Mesodermal cell (in vitro differentiated cells): ENCODE data around the gene TC2N.

Experiments
- H3K27ac ChIP-seq: 2 replicates; pipeline ENCODE4 v1.7.0; 2013; ENCODE audit warnings: mild to moderate bottlenecking, low read depth, low read length, moderate library complexity; ENCODE audit not compliant: severe bottlenecking
- H3K36me3 ChIP-seq: 2 replicates; pipeline ENCODE4 v1.7.1; 2013; ENCODE audit warnings: mild to moderate bottlenecking, low read length, moderate library complexity; ENCODE audit not compliant: control insufficient read depth, insufficient read depth
- H3K4me1 ChIP-seq: one replicate; pipeline ENCODE4 v1.7.1; 2013; ENCODE audit warnings: mild to moderate bottlenecking, low read length; ENCODE audit not compliant: insufficient read depth, control insufficient read depth, poor library complexity, severe bottlenecking
- H3K4me3 ChIP-seq: 2 replicates; pipeline ENCODE4 v1.7.0; 2013; ENCODE audit warnings: low read length, control low read depth, mild to moderate bottlenecking; ENCODE audit not compliant: insufficient read depth, poor library complexity, severe bottlenecking; ENCODE audit errors: extremely low read depth
- H3K9me3 ChIP-seq: 2 replicates; pipeline ENCODE4 v1.7.1; 2013; ENCODE audit warnings: mild to moderate bottlenecking, low read length, moderate library complexity; ENCODE audit not compliant: control insufficient read depth
- WGBS, 2 experiments: methylation state at CpG; one replicate each; pipeline ENCODE4 v1.1.5; 2013; ENCODE audit warnings: missing lambda C conversion rate in 2 of 2; ENCODE audit not compliant: insufficient coverage in 2 of 2; 5-methylcytosine and 5-hydroxymethylcytosine counted together

TC2N gene

DNA sequence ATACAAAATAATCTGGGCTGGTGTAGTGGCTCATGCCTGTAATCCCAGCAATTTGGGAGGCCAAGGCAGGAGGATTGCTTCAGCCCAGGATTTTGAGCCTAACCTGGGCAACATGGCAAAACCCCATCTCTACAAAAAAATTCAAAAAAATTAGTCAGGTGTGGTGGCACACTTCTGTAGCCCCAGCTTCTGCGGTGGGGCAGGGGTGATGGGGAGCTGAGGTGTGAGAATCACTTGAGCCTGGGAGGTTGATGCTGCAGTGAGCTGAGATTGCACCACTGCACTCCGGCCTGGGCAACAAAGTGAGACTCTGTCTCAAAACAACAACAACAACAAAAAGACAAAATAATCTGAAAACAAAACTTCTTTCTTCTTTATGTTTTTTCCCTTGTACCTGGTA, 66.0 kb downstream of the TC2N start:
- no peak overlapping the region for H3K4me3 ChIP-seq
- H3K36me3 ChIP-seq, result no peaks in the 10 kb centered on the region
- no peaks in the 10 kb centered on the region for H3K4me1 ChIP-seq
- no peak overlapping the region for H3K27ac ChIP-seq
- 100% methylated on average over 1 of the region's 2 CpGs for WGBS, 2 experiments
- H3K9me3 ChIP-seq, result peaks cover 7% of the 10 kb centered on the region

DNA sequence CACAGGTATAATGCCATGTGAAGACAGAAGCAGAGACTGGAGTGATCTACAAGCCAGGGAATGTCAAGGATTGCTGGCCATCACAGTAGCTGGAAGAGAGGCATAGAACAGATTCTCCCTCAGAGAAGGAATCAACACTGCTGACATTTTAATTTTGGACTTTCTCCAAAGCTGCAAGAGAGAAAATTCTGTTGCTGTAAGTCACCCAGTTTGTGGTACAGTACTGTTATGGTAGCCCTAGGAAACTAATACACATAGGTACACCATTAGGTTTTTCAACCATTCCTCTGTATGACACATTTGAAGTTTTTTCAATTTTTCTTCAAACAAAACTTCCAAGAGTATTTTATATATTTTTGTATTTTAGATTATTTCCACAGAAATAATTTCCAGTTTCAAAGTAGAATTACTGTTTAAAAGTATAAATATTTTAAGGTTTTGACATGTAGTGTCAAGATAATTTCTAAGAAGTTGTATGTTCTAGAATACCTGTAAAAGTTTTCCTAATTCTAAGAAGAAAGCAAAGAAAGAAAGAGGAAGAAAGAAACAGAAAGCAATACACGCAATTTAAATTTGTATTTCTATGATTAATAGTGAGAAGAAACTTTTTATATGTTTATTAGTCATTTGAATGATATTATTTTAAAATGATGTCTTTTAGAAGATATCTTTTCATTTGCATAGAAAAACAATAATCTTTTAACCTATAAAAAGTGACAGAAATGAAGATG, 70.6 kb downstream of the TC2N start:
- Histone ChIP-seq H3K4me3 (no peak overlapping the region), H3K36me3 (no peaks in the 10 kb centered on the region), H3K4me1 (no peaks in the 10 kb centered on the region), H3K9me3 (no peaks in the 10 kb centered on the region), H3K27ac (no peak overlapping the region)
- WGBS, 2 experiments, result no CpG with 5 or more reads among the region's 1 CpG

DNA sequence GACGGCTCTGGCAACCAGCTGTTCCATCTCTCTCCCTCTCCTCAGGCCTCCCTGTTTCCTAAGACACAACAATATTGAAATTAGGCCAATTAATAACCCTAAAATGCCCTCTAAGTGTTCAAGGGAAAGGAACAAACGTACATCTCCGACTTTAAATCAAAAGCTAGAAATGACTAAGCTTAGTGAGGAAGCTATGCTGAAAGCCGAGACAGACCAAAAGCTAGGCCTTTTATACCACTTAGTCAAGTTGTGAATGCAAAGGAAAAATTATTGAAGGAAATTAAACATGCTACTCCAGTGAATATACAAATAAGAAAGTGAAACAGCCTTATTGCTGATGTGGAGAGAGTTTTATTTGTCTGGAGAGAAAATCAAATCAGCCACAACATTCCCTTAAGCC, 73.6 kb downstream of the TC2N start:
- Histone ChIP-seq H3K4me1 (no peaks in the 10 kb centered on the region), H3K9me3 (no peaks in the 10 kb centered on the region), H3K27ac (no peak overlapping the region), H3K4me3 (no peak overlapping the region), H3K36me3 (no peaks in the 10 kb centered on the region)
- WGBS, 2 experiments, result no CpG with 5 or more reads among the region's 4 CpGs

DNA sequence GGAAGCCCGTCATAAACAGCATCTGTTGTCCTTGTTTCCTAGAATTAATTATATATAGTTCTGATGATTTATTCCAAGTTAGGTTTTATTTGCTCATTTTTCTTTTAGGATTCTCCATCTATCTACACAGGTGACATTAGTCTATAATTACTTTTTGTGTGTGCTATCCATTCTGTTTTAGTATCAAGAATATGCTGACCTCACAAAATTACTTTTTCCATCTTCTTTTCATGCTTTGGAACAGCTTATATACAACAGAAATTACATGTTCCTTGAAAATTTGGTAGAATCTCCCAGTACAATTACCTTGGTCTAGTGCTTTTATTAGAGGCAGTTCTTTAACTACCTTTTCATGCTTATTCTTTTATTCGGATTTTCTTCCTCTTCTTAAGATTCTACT, 81.1 kb downstream of the TC2N start:
- H3K4me3 ChIP-seq, result no peak overlapping the region
- H3K36me3 ChIP-seq, result no peaks in the 10 kb centered on the region
- no peaks in the 10 kb centered on the region for H3K9me3 ChIP-seq
- H3K27ac ChIP-seq, result no peak overlapping the region
- no CpG with 5 or more reads among the region's 2 CpGs for WGBS, 2 experiments
- no peaks in the 10 kb centered on the region for H3K4me1 ChIP-seq

DNA sequence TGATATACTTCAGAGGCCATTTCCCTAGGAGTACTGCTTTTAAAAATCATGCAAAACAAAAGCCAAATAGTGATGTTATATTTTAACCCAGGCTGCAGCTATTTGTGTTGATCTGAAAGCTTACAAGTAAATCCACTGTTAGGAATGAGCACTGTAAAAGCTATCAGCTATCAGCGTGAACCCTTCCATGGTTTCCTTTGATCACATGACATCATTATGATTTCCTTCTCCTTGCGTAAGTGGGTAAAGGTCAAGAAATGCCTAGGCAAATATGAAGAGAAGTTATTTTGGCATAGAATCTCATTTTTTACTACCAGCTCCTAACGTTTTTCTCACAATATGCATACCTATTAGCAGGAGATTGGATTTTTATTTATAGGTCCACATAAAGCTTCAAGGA, 86.9 kb downstream of the TC2N start:
- Histone ChIP-seq H3K36me3 (no peaks in the 10 kb centered on the region), H3K27ac (no peak overlapping the region), H3K9me3 (no peaks in the 10 kb centered on the region), H3K4me3 (no peak overlapping the region), H3K4me1 (no peaks in the 10 kb centered on the region)
- 60% methylated on average over 1 of the region's 3 CpGs; no CpG with 5 or more reads in 1 of the 2 experiments for whole genome bisulfite sequencing, 2 experiments

DNA sequence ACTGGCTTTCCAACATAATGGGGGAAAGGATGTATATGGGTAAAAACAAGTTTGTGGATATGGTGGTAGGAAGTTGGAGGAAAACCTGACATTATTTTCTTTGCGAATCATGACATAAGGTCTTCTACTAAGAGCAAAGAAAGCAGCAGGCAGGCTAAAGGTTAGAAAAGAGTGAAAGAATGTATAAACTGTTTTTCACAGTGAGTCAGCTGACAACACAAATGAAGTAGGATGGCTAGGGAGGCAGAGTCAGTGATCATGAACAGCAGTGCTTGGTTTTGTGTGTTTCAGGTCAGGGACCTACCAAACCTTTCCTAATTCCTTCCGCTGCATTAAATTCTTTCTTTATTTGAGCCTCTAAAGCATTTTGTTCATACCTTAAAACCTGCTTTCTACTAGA, 89.1 kb downstream of the TC2N start:
- WGBS, 2 experiments, result 86 to 100% methylated on average over 1 to 2 of the region's 2 CpGs
- H3K4me1 ChIP-seq, result no peaks in the 10 kb centered on the region
- H3K9me3 ChIP-seq, result no peaks in the 10 kb centered on the region
- H3K36me3 ChIP-seq, result no peaks in the 10 kb centered on the region
- no peak overlapping the region for H3K27ac ChIP-seq
- no peak overlapping the region for H3K4me3 ChIP-seq

DNA sequence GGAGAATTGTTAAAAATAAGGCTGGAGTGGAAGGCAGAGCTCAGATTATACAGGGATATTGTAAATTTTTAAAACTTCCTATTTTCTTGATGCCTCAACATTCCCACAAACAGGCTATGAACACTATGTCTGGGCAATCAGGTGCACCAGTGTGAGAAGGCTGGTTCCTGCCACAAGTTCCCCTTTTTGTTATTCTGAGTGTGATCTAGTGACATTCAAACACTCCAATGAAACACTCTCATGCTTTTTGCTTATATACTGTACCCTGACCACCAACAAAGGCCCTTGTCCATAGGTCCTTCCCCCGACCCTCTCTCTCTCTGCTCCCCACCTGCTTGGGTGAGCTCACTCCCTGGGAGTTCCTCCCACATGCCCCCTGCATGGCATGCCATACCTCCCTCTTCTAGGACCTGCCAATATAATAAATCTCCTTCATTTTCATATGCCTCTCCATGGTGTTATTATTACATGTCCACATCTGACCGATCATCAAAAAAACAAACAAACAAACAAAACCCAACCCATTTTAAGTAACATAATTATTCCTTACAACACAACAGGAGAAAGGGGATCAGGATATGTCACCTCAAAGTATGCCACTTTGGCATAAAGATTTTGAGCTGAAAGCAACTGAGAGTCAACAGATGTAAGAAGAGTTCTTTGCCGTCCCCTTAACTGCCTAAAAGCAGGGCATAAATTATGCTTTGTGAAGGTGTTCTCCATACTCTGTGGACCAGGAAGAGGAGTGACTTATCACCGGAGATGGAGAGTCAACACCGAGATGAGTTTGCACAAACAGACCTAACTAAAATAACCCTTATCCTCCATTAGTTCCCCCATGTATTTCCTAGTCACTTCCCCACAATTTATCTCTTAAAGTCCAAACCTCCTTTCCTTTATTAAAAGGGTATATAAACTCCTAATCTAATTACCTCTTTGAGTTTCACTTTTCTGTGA, 92.9 kb downstream of the TC2N start:
- no peak overlapping the region for H3K27ac ChIP-seq
- H3K9me3 ChIP-seq, result no peaks in the 10 kb centered on the region
- 95 to 96% methylated on average over 2 to 3 of the region's 5 CpGs for WGBS, 2 experiments
- H3K36me3 ChIP-seq, result no peaks in the 10 kb centered on the region
- H3K4me1 ChIP-seq, result no peaks in the 10 kb centered on the region
- H3K4me3 ChIP-seq, result no peak overlapping the region

DNA sequence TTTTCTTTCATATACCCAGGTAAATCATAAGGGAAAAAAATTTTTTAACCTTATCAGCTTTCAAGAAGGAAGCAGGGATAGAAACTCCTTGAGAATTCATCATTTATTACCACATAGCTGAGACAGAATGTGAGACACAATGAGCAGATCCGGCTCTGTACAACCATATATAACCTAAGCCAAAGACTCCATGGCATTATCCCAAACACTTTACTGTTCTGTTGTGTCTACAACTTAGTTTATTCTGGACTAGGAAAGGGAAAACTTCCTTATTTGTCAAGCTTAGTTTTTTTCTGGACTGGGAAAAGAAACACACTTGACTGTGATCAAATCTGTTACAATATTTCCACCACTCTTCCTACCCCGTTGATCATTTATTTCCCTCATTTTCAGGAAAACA, 97.2 kb downstream of the TC2N start:
- Histone ChIP-seq H3K9me3 (no peaks in the 10 kb centered on the region), H3K27ac (no peak overlapping the region), H3K4me3 (no peak overlapping the region), H3K4me1 (no peaks in the 10 kb centered on the region), H3K36me3 (no peaks in the 10 kb centered on the region)
- WGBS, 2 experiments, result no CpG with 5 or more reads among the region's 2 CpGs

DNA sequence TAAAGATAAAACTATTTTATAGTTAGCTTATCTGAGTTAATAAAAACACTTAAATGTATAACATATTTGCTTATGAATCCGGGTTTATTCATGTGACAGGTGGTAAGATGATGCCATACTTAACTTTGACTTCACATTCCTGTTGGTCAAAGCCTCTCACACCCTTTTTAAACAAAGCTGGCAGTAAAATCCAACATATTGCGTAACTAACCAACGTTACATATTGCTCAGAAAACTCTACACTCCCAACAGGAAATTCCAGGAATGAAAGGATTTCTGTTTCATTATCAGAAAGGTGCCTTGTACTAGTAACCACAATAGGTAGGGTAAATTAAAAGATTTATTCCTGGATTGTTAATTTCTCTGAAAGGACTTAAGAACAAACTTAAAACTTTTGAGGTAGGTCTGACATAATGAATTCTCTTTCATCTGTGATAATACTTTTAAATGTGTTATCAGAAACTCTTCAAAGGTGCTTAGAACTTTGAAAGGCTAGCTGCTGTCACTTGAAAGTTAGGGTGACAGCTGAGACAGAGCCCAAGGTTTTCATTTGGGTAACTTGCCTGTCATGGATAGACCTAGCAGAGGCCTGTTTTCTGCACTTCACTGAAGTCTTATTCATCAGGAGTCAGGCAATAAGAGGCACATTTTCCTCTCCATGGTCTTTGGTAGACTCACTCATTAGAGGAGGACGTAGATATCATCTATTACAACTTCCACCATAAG, 111.6 kb downstream of the TC2N start:
- 0 to 50% methylated on average over 1 to 2 of the region's 4 CpGs for WGBS, 2 experiments
- Histone ChIP-seq H3K9me3 (no peaks in the 10 kb centered on the region), H3K27ac (no peak overlapping the region), H3K36me3 (no peaks in the 10 kb centered on the region), H3K4me3 (no peak overlapping the region), H3K4me1 (no peaks in the 10 kb centered on the region)

DNA sequence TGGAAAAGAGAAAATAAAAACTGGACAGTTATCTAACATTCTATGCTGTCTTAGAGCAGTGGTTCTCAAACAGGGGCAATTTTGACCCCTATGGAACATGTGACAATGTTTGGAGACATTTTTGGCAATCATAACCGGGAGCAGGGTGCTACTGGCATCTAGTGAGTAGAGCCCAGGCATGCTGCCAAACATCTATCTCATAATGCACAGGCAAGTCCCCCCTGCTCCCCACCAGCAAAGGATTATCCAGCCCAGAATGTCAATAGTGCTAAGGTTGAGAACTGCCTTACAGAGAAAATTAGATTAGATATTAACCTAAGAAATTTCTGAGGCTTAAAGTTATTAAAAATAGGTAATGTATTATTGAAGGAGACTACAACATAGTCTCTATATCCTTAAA, 112.5 kb downstream of the TC2N start:
- H3K4me1 ChIP-seq, result no peaks in the 10 kb centered on the region

More for the DNA sequence above, 112.5 kb downstream of the TC2N start:
- no peak overlapping the region for H3K27ac ChIP-seq
- no peak overlapping the region for H3K4me3 ChIP-seq
- H3K36me3 ChIP-seq, result no peaks in the 10 kb centered on the region
- no CpG with 5 or more reads among the region's 1 CpG for WGBS, 2 experiments
- no peaks in the 10 kb centered on the region for H3K9me3 ChIP-seq
